Midbrain (tissue), 1 donor: ENCODE data around the gene PDE8A.
"Not testable (repeated sequence)": the region's sequence is repeated elsewhere in the genome, so short reads cannot be mapped to it uniquely, and the experiment has no call there.

Experiments
- DNase-seq: peaks from one replicate; lab custom pipeline; 2025; lab: John Stamatoyannopoulos, UW

PDE8A gene

DNA sequence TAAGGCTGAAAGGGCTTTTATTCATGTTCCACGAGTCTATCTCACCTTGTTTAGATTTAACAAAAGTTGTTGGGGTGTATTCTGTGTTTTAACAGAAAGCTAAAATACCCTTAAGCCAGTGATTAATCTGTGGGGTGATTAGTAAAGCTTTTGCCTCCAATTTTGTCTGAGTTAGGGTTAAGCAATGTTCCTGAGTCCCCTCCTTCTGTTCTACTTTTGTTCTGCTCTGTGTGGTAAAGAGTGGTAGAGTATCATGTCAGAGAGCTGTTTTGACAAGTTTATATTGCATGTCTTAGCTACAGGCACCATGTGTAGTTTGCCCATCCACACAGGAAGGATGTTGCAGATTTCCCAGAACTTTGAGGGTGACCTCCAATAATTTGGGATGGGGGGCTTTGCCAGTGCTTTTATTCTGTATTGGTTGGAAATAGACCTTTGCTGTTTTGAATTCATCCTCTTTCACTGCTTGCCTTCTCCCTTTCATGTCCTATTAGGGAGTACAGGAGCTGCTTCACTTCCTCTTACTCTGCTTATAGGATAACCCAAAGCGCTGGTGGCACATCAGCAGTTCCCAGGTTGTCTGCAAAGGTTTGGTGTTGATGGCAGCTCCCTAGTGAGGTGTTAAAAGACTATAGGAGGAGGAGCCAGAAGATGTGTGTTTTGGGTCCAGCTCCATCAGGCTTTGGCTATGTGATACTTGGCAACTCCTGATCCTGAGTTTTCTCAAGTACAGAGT lies 7.4 kb downstream of the PDE8A start:
- DNase-seq: no peak

DNA sequence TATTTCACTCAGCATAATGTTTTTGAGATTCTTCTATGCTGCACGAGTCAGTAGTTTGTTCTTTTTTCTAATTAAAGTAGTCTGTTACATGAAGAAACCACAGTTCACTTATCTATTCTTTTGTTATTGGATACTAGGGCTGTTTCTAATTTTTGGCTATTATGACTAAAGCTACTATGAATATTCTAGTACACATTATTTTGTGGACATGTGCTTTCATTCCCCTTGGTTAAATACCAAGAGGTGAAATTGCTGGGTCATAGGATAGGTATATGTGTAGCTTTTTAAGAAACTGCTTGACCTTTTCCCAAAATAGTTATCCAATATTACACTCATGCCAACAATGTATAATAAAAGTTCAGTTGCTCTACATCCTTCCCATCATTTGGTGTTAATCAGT lies 8.9 kb downstream of the PDE8A start:
- no peak for DNase-seq

DNA sequence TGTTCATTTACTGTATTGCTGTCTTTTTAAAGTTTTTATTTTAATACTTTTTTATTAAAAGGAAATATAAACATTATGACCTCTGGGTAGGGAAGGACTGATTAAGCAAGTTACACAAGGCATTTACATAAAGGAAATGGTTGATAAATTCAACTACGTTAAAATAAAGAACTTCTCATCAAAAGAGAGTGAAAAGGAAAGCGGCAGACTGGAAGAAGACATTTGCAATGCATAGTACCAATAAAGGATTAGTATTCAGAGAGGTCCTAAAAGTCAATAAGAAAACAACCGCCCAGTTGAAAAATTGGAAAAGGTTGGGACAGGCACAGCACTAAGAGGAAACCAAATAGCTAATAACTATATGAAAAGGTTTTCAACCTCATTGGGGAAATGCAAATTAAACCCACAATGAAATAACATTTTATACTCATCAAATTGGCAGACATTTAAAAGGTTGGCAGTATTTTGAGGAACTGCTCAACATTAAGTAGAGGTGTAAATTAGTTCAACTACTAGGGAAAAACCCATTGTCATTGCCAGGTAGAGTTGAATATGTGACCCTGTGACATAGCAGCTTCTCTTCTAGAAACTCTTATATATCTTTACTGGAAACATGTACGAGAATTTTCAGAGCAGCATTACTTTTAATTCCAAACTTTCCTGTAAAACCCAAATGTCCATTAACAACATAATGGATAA lies 9.5 kb downstream of the PDE8A start:
- DNase-seq: no peak

DNA sequence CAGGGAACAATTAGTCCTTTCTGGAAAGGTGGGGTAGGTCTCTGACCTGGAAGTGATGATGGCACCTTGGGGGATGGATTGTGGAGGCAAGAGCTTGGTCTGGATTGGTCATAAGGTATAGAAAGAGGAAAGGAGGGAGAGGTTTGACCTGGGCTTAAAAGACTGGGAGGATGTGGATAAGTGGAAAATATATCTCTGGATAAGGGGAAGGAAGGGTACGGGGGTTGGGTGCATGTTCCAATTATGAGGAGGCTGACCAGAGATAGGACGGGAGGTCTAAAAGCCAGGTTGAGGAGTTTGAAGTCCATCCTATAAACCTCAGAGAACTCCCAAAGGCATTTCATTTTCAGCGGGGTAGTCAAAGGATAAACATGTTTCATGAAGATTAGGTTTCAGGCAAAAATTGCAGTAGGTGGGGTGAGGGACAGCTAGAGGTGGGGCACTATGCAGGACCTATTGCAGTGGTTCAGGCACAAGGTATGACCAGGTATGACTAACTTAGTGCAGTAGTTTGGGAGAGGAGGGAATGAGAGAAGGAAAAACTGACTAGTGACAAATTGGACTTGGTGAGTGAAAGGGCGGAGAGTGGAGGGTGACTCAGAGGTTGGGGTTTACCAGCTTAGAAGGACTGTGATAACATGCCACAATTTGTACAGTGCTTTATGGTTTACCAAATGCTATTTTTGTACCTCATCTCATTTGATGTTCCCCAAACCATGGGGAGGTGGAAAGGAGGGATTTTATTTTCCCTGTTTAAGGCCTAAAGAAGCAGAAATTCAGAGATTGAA lies 10.7 kb downstream of the PDE8A start:
- DNase-seq: no peak

DNA sequence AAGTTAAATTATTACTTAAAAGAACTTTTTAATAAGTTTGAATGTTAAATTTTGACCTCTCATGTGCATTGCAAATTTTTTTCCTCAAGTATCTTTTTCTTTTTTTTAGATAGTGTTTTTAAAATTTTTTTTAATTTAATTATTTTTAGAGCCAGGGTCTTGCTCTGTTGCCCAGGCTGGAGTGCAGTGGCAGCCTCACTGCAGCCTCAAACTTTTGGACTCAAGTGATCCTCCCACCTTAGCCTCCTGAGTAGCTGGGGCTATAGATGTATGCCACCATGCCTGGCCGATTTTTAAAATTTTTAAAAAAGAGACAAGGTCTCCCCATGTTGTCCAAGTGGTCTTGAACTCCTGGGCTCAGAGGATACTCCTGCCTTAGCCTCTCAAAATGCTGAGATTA lies 14.4 kb downstream of the PDE8A start:
- no peak for DNase-seq

DNA sequence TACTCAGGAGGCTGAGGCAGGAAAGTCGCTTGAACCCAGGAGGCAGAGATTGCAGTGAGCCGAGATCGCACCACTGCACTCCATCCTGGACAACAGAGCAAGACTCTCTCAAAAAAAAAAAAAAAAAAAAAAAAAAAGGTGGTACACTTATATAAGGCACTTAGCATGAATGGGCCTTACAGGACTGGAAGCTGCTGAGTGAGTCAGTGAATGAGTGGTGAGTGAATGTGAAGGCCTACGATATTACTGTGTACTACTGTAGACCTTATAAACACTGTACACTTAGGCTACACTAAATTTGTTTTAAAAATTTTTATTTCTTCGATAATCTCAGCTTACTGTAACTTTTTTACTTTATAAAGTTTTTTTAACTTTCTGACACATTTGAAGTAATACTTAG lies 15.1 kb downstream of the PDE8A start:
- not testable (repeated sequence) for DNase-seq

DNA sequence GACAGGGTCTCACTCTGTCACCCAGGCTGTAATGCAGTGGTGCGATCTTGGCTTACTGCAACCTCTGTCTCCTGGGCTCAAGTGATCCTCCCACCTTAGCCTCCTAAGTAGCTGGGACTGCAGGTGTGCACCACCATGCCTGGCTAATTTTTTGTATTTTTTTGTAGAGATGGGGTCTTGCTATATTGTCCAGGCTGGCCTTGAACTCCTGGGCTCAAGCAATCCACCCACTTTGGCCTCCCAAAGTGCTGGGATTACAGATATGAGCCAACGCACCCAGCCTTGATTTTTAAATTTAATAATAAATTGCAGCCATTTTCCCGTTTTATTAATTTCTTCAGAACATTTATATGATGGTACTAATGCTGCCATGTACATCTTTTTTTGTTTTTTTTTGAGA lies 15.6 kb downstream of the PDE8A start:
- not testable (repeated sequence) for DNase-seq

DNA sequence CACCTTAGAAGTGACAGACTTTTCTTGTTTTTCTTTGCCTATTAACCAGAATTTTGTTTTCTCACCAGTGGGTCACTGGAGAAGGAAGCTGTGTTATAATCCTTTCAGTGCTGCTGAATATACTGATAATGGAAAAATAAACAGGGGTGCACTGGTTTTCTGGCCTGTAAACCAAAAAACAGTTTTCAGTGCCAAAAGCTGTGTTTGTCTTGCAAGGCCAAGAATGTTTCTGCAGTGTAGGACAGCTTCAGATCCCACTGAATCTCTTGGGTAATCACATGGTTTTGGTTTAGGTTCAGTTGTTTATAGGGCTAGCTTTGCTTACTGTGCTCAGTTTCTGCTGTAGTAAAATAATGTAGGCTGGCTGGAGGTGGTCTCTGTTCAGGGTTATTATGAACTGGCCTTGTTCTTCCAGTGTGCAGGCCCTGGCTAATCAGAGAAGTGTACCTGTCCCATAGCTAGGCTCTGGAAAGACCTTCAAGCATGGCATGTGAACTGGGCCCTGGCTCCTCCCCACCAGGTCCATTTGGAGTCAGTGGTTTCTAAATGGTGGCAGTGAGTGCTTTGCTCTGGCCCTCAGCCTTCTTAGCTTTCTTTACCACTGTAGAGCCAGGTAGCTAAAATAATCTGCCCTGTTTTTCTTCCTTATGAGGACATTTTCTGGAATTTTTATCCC lies 18.7 kb downstream of the PDE8A start:
- DNase-seq: no peak

DNA sequence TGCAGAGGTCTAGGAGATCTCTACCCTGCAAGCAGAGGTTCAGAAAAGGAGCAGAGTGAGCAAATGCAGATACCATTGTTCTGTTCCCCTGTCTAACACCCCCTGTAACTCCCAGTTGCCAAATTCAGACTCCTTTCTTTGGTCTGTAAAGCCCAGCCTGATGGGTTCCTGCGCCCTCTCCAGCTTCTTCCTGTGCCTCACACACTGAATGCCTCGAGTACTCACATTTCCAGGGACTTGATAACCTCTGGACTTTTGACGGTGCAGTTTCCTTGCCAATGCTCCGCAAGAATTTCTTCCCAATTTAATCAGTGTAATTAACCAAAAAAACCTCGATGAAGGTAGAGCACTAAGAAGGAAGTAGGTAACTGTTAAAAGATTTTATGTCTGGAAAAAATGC lies 19.3 kb downstream of the PDE8A start:
- DNase-seq: no peak

DNA sequence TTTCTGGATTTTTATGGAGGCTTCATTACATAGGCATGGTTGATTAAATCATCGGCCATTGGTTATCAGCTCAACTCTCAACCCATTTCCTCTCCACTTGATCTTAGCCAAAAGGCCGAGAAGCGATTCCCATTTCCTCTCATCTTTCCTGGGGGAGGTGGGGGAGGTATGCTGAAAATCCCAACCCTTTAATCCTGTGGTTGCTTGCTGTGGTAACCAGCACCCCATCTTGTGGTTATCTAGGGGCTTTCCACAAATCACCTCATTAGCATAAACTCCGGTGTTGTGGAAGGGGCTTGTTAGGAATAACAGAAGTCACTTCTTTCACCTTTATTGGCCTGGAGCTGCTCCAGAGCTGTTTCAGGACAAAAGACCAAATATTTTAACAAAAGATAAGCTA lies 20.9 kb downstream of the PDE8A start:
- no peak for DNase-seq

DNA sequence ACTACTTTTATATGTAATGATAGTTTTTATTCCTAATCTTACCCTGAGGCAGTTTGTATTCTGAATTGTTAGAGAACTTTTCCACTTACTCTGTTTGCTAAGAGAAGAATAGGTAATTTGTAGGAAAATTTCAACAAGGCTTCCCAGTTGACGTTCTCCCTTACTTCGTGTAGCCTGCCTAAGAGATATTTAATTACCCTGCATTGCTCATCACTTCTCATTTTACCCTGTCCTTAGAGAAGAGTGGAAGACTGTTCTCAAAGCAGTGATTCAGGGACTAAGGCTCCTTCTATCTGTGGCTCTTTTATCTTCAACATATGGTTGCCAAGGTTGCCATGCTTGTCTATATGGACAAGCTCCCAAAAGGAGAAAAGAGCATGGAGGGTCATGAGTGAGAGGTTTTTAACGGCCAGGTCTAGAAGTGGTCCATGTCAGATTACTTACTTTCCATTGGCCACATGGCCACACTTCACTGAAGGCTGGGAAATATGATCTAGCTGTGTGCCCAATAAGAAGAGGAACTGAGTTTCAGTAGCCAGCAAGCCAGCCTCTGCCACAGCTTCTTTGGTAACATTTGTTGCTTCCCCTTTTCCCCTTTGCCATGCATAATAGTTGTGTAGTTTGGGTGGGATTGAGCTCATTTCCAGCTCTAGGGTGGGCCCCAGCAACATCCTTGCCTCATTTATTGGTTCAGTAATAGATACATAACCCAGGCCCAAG lies 22.1 kb downstream of the PDE8A start:
- DNase-seq: no peak

DNA sequence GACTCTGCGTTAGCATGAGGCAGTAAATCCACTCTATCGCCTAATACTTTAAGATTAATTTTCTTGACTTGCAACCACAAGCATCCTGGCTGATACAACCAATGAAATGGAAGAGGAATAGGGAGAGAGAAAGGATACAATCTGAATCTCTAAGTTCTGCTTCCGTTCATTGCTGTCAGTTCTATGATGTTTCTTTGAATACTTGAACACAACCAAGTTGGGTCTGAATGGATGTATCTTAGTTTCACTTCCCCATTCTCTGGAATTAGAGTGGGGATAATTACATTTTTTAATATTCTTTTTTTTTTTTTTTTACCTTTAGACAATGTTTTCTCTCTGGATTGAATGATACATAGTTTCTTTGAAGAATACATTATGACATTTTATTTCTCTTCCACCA lies 22.9 kb downstream of the PDE8A start:
- no peak for DNase-seq

DNA sequence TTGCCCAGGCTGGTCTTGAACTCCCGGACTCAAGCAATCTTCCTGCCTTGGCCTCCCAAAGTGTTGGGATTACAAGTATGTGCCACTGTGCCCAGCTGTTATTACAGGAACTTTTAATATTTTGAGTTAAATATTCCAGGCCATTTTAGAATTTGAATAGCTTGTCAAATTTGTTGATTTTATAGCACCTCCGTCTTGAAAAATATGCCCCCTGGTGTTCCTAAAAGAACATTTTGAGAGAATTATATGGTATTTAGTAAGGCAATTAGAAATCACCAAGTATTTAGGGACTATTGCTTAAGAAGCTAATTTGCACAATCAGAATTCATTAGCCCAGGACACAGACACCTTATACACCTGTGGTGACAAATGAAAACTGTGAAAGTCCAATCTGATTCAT lies 23.7 kb downstream of the PDE8A start:
- no peak for DNase-seq

DNA sequence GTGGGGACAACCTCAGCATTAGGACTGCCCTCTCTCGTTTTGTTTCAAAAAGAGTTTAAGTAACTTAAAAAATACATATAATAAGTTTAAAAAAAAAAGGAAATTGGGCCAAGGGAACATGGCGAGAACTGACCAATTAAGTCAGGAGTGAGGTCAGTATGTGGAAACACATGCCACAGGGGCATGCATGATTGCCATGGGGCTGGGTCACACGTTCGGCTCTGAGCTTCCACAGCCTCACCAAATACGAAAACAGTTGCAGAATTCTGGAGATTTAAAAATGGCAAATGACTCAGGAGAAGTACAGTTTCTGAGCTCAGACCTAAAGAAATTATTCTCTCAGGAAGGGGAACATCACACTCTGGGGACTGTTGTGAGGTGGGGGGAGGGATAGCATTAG lies 24.1 kb downstream of the PDE8A start:
- no peak for DNase-seq

DNA sequence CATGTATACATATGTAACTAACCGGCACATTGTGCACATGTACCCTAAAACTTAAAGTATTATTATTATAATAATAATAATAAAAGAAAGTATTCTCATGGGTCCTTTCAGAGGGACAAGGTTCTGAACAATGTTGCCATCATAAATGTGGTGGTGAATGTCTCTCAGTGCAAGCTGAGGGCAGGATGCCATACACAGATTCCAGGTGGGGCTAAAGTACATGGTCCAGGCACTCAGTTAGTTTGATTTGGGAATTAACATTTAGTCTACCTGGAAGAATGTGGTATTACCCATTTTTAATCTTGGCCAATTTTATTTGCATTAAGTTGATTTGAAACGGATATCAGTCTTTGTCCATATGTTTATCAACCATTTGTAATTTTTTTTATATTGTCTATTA lies 24.5 kb downstream of the PDE8A start:
- DNase-seq: no peak

DNA sequence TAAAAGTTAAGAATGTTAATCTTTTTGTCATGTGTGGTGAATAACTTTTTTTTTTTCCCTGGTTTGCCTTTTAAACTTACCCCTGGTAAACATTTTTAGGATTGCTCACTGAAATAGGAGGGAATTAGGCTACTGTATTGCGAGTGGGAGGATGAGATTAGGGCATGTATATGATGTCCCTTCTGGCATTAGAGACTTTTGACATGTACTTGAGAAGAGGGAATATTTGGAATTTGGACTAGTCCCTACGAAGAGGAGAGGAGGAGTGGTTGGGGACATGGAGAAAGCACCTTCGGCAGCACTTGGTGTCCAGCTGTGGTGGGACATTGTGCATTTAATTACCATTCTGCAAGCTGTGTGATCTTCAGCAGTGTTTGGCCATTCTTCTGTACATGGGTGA lies 25.0 kb downstream of the PDE8A start:
- DNase-seq: no peak

DNA sequence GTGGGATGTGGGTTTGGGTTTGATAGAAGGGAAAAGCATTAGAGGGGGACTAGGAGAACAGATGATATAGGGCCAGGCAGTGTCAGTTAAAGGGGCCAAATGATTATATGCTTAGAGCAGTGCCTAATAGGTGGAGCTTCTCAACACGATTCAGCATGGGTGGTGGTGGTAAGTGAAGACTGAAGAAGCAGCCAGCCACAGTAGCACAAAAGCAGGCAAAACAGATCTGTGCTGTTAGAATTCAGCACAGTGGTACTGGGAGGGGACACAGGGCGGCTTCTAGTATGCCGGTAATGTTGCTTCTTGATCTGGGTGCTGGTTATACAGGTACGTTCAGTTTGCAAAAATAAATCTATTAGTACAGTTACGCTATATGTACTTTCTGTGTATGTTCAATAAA lies 25.5 kb downstream of the PDE8A start:
- no peak for DNase-seq

DNA sequence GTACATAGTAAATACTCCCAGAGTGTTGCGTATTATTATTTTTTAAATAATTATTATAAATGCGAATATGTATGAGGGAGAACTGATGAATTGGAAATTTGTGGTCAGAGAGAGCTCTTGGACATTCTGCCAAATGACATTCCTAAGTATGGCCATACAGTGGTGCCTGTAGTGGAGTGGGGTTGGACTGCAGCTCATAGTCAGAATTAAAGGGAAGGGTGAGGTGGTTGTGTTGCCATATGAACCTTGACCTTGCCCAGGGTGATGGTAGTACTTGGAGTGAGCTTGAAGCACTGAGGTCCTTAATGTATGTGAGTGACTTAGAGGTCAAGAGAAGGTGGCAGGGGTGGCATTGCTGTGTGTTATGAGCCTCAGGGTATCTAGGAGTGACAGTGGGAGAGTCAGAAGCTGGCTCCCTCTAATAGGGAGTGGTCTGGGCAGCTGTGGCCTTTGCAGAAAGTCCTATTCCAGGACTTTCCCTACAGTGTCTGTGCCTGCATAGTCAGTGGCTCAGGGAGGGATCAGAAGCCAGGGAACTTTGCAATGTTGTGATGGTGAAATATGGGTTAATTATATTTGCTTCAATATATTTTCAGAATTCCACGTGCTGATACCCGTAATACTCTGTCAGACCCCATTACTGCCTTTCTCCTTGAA lies 26.2 kb downstream of the PDE8A start:
- no peak for DNase-seq

DNA sequence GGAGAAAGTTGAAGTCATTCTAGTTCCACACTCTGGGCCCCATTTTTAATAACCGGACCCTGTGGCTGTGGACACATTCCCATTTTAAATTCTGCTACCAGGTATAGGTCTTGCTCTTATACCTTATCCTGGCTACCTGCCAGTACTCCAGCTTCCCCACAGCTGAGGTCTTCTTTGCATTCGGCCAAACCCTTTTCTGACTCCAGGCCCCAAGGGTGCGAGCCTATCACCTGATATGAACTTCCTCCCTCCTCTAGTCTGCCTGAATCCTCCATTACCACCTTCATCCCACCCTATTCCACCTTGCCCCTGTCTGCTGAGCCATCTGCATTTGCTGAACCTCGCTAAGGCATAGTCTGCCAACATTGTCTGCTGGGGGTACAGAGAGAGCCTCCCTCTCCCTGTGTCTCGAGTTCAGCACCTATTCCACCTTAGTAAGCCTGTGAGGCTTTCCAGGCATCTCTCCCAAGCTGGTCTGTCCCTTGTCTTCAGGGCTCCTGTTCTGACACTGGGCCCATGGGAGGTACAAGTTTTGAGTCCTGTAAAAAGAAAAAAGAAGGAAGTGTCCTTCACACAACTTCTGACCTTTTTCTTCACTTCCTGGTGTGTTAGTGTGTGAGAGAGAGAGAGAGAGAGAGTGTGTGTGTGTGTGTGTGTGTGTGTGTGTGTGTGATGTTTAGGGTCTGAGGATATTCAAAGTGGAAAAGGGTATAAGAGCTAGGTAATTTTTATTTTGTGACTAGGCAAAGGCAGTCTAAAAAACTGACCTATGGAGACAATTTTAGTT lies 27.0 kb downstream of the PDE8A start:
- DNase-seq: no peak

DNA sequence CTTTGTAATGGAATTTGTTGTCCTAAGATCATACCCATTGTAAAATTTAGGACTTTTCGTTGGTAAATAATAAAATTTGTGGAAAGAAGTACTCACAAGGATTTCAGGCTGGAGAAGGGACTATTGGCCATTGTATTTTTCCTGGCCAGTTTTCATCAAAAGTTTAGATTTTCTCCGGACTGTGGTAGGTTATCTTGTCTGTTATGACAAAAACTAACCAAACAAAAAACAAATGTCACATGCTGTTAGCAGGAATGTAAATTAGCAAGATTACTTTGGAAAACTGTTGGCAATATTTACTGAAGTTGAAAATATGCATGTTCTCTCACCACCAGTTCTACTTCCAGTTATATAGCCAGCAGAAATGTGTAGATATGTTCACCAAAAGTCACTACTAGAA lies 27.8 kb downstream of the PDE8A start:
- no peak for DNase-seq

DNA sequence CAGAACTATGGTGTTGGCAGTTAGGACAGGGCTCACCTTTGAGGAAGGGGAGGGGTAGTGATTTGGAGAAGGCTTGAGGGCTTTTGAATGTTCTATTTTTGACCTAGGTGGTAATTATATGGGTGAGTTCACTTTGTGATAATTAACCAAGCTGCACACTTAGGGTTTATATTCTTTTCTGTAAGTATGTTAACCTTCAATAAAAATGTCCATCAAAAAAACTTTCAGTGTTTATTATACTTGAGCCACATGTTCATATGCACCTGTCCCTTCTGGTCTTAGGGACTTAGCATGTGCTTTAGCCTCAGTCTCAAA lies 28.4 kb downstream of the PDE8A start:
- DNase-seq: no peak
